Head of caudate nucleus (tissue), 42 donors: ENCODE results near the gene MYBPC2.
A peak's percentile ranks its signal among the peaks of the same experiment; 100 is the strongest.
"Not testable (repeated sequence)": the region's sequence is repeated elsewhere in the genome, so short reads cannot be mapped to it uniquely, and the experiment has no call there.

Source experiments
- DNase-seq, 42 donors: peaks; one replicate each; pipeline versions ENCODE4 v3.0.0 to v3.0.0-alpha.2; 2020 to 2021; ENCODE audit warnings: mixed read lengths in 7 of 42
- intact Hi-C: fragments of 100-400 bp; cut with DNase I; formaldehyde crosslinking; loops from one replicate; pipeline ENCODE4 v1.15.0; 2022

MYBPC2 gene

GRCh38 chr19:50422397-50423278, 10.1 kb upstream of the MYBPC2 start:
- no peak for DNase-seq

GRCh38 chr19:50423279-50424113, 9.2 kb upstream of the MYBPC2 start:
- DNase-seq: no peak
- intact Hi-C loops: no loop called here

More at GRCh38 chr19:50422397-50423278, 10.1 kb upstream of the MYBPC2 start:
- intact Hi-C loops: no loop called here

- intact Hi-C loops: no loop called here
- no peak for DNase-seq
Observed at GRCh38 chr19:50425581-50425980, 7.1 kb upstream of the MYBPC2 start.

DNA sequence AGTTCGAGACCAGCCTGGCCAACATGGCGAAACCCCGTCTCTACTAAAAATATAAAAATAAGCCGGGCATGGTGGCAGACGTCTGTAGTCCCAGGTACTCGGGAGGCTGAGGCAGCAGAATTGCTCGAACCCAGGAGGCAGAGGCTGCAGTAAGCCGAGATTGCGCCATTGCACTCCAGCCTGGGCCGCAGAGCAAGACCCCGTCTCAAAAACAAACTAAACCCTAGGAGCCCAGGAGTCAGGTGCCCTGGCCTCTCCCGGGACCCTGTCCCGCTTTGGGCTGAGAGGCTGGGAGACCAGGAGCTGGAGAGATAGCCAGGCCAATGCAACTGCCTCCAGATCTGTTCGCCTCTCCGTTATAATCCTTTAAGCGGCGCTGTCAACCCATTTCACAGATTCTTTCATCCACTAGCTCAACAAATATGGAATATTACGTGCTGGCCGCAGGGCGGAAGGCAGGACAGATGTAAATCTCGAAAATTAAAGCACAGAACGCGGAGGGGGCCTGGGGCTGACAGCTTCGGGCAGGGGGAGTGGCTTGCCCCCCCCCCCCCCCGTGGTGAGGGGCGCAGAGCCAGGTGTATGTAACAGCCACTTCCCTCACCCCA, 5.3 kb upstream of the MYBPC2 start:
- intact Hi-C loops: no loop called here
- DNase-seq: no peak

DNA sequence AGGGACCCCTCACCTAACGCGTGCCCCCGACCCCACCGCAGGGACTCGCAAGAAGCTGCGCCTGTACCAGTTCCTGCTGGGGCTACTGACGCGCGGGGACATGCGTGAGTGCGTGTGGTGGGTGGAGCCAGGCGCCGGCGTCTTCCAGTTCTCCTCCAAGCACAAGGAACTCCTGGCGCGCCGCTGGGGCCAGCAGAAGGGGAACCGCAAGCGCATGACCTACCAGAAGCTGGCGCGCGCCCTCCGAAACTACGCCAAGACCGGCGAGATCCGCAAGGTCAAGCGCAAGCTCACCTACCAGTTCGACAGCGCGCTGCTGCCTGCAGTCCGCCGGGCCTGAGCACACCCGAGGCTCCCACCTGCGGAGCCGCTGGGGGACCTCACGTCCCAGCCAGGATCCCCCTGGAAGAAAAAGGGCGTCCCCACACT, 4.7 kb upstream of the MYBPC2 start:
- intact Hi-C loops: no loop called here
- DNase-seq: peak; percentile 64 to 93 (median 81)

DNA sequence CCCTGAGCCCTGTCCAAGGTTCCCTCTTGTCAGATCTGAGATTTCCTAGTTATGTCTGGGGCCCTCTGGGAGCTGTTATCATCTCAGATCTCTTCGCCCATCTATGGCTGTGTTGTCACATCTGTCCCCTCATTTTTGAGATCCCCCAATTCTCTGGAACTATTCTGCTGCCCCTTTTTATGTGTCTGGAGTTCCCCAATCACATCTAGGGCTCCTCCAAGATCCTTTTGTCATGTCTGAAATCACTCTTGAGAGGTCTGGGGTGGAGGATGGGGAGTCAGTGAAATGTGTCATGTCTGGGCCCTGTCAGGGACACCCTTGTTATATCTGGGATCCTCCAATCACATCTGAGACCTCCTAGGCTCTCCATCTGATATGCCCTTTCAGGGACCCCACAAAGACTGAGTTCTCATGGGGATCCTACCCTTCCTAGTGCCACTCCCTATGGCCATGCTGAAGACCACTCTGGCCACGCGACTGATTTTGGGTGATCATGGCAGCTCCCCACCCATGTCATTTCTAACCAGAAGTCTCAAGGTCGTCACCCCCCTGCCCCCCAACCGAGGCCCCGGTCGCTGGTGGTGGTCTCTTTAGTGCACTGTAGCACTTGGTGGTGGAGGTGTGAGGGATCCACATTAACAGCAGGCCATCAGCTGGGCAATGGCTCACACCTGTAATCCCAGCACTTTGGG, 3.8 kb upstream of the MYBPC2 start:
- no peak for DNase-seq
- intact Hi-C loops: no loop called here

DNA sequence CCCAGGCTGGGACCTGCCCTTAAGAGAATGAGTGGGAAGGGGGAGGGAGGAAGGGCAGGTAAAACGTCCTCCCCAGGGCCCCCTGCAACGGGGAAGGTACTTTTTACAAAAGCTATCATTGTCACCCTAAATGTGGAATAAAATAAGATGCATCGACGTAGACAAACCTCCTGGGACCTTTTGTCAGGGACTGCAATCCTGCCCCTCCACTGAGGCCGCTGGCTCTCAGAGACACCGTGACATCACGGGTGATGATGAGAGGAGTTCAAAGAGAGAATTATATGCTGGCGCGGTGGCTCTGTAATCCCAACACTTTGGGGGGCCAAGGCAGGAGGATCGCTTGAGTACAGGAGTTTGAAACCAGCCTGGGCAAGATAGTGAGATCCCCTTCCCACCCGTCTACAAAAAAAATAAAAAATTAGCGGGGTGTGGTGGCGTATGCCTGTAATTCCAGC, 1.8 kb upstream of the MYBPC2 start:
- intact Hi-C loops: no loop called here
- DNase-seq: no peak

DNA sequence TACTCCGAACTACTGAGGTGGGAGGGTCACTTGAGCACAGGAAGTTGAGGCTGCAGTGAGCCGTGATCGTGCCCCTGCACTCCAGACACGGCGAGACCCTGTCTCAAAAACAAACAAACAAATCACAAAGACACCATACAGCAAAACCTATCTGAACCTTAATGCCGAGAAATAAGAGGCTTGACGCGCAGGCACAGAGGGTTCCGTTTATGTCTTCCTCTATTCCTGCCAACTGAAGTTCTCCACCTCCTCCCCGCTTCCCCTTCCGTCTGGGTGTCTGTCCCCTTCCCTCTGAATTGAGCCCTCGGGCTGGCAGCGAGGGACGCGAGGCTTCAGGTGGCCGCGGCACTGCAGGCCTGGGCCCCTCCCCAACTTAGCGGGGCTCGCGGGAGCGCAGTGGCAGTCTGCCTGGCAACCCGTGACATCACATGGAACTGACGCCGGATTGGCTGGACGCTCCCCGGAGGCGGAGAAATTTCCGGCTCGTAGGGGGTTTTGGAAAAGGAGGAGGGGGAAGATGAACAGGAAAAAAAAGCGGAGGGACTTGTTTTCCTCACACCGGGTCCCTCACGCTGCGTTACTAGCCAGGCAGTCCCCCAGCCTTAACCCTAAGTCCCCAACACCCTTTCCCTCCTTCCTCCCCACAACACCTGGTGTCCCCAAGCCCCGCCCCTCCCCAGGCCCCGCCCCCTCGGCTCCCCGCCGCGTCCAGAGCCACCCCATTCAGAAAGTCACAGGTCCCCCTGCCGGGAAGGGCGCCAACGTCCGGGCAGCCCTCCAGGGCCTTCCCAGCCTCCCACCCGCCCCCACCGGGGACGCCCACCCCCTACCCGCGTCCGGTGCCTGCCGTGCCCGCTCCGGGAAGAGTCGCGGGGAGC, 1.1 kb upstream of the MYBPC2 start:
- intact Hi-C loops: no loop called here
- DNase-seq: peak; percentile 79 to 94 (median 90)

GRCh38 chr19:50433201-50434180, 799 bp downstream of the MYBPC2 start:
- intact Hi-C loops: no loop called here

DNA sequence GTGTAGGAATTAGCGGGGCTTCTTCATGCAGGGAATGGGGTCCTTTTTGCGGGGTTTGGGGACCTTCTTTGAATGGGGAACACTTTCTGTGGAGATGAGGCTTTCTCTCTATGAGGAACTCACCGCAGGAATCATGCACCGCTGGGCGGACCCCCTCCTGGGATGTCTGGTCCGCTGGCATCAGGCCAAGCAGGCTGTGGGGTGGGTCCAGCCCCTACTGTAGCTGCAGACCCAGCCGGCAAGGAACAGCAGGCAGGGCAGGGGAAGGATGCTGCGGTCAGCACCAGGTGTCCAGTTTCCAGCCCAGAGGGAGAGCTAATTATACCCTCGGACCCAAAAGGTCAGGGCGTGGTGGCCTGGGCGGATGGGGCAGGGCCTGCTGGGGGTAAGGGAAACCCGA, 1.8 kb downstream of the MYBPC2 start:
- no peak for DNase-seq

More at GRCh38 chr19:50433201-50434180, 799 bp downstream of the MYBPC2 start:
- DNase-seq: no peak

DNA sequence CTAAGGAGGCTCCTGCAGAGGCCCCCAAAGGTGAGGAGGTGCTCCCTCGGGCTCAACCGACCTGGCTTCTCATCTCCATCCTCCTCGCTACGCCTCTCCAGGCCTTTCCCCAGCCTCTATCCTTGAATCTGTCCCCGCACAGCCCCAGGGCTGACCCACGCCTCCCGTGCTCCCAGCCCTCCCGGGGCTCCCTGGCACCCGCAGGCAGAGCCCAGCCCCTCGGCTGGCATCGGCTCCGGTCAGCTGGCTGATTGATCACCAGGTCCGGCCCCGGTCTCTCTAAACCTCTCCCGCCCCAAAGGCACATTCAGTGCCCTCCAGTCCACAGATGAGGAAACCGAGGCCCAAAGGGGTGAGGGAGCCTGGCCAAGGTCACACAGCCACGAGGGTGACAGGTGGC, 2.5 kb downstream of the MYBPC2 start:
- intact Hi-C loops: no loop called here
- DNase-seq: no peak

More for the DNA sequence above, 1.8 kb downstream of the MYBPC2 start:
- intact Hi-C loops: no loop called here

- no peak for DNase-seq
- intact Hi-C loops: no loop called here
Observed at GRCh38 chr19:50435627-50436026, 2.9 kb downstream of the MYBPC2 start.

- intact Hi-C loops: no loop called here
- DNase-seq: no peak
Observed at GRCh38 chr19:50437862-50438449, 5.3 kb downstream of the MYBPC2 start.

DNA sequence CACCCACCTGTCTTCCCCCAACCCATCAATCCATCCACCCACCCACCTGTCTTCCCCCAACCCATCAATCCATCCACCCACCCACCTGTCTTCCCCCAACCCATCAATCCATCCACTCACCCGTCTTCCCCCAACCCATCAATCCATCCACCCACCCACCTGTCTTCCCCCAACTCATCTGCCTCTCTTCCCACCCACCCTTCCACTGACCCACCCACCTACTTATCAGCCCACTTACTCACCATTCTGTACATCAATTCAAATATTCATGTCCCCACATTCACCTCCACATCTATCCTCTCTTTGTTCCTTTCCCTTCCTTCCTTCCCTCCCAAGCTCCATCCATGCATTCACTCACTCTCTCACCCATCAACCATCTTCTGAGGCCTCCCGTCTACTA, 6.4 kb downstream of the MYBPC2 start:
- DNase-seq, intact Hi-C loops: not testable (repeated sequence)

GRCh38 chr19:50444059-50444458, 11.4 kb downstream of the MYBPC2 start:
- intact Hi-C loops: no loop called here
- no peak for DNase-seq

GRCh38 chr19:50447053-50447452, 14.4 kb downstream of the MYBPC2 start:
- DNase-seq: no peak
- intact Hi-C loops: no loop called here
